H9 (cell line): ENCODE results near the gene ZNF528. TPM values are rescaled to one million over a fixed set of nuclear protein-coding genes. Genes with fewer than 3 reads are reported as not detected.

Experiments
- DNase-seq: peaks from one replicate; pipeline ENCODE4 v3.0.0-alpha.2; 2017
- H2AFZ ChIP-seq: one replicate; pipeline ENCODE4 v1.6.1; 2013; ENCODE audit warnings: mild to moderate bottlenecking, low read length, control low read depth, moderate library complexity
- H2AK5ac ChIP-seq: 2 replicates; pipeline ENCODE4 v1.6.1; 2013; ENCODE audit warnings: low read length, control low read depth, mixed read lengths; ENCODE audit not compliant: insufficient read length
- H2BK120ac ChIP-seq: one replicate; pipeline ENCODE4 v1.6.1; 2013; ENCODE audit warnings: low read depth, mild to moderate bottlenecking, low read length, control low read depth, inconsistent platforms; ENCODE audit not compliant: poor library complexity, severe bottlenecking
- H2BK12ac ChIP-seq: 2 replicates; pipeline ENCODE4 v1.6.1; 2013; ENCODE audit warnings: low read length, control low read depth, mixed read lengths, low read depth; ENCODE audit not compliant: insufficient read length
- H2BK15ac ChIP-seq: 2 replicates; pipeline ENCODE4 v1.6.1; 2013; ENCODE audit warnings: low read depth, low read length, control low read depth
- H2BK20ac ChIP-seq: one replicate; pipeline ENCODE4 v1.6.1; 2013; ENCODE audit warnings: low read depth, mild to moderate bottlenecking, low read length, control low read depth, inconsistent platforms; ENCODE audit not compliant: poor library complexity, severe bottlenecking
- H2BK5ac ChIP-seq: 2 replicates; pipeline ENCODE4 v1.6.1; 2013; ENCODE audit warnings: low read length, control low read depth, mixed read lengths; ENCODE audit not compliant: insufficient read length
- H3K14ac ChIP-seq: 2 replicates; pipeline ENCODE4 v1.6.1; 2013; ENCODE audit warnings: low read length, control low read depth; ENCODE audit not compliant: insufficient read depth
- H3K18ac ChIP-seq: 2 replicates; pipeline ENCODE4 v1.6.1; 2013; ENCODE audit warnings: low read depth, mild to moderate bottlenecking, mixed read lengths, low read length, control low read depth; ENCODE audit not compliant: insufficient read length
- H3K23ac ChIP-seq: 2 replicates; pipeline ENCODE4 v1.6.1; 2013; ENCODE audit warnings: low read length, control low read depth, mixed read lengths, low read depth; ENCODE audit not compliant: insufficient read length
- H3K23me2 ChIP-seq: 2 replicates; pipeline ENCODE4 v1.6.1; 2013; ENCODE audit warnings: low read depth, mild to moderate bottlenecking, mixed read lengths, low read length, control low read depth; ENCODE audit not compliant: insufficient read length, poor library complexity, severe bottlenecking
- H3K27ac ChIP-seq: 2 replicates; pipeline ENCODE4 v1.5.1; 2013; ENCODE audit warnings: low read length, control low read depth, mixed read lengths, low read depth; ENCODE audit not compliant: insufficient read length
- H3K27me3 ChIP-seq: 2 replicates; pipeline ENCODE4 v1.6.1; 2013; ENCODE audit warnings: low read length, control low read depth, inconsistent platforms; ENCODE audit not compliant: insufficient read depth
- H3K4ac ChIP-seq: 2 replicates; pipeline ENCODE4 v1.6.1; 2013; ENCODE audit warnings: low read depth, mild to moderate bottlenecking, control low read depth, inconsistent platforms, low read length, moderate library complexity
- H3K4me1 ChIP-seq: 2 replicates; pipeline ENCODE4 v1.6.1; 2013; ENCODE audit warnings: low read length, control low read depth, inconsistent platforms; ENCODE audit not compliant: insufficient read depth
- H3K4me2 ChIP-seq: 2 replicates; pipeline ENCODE4 v1.6.1; 2013; ENCODE audit warnings: low read length, control low read depth, mixed read lengths; ENCODE audit not compliant: insufficient read length, insufficient read depth
- H3K56ac ChIP-seq: 2 replicates; pipeline ENCODE4 v1.6.1; 2013; ENCODE audit warnings: low read depth, mild to moderate bottlenecking, mixed read lengths, low read length, control low read depth; ENCODE audit not compliant: insufficient read length
- H3K79me1 ChIP-seq: 2 replicates; pipeline ENCODE4 v1.6.1; 2013; ENCODE audit warnings: low read depth, mild to moderate bottlenecking, moderate library complexity, low read length, control low read depth, inconsistent platforms; ENCODE audit not compliant: insufficient read depth, poor library complexity, severe bottlenecking
- H3K79me2 ChIP-seq: 2 replicates; pipeline ENCODE4 v1.6.1; 2013; ENCODE audit warnings: low read length, control low read depth, inconsistent platforms; ENCODE audit not compliant: insufficient read depth
- H3K9ac ChIP-seq: 2 replicates; pipeline ENCODE4 v1.6.1; 2013; ENCODE audit warnings: low read length, control low read depth, mixed read lengths; ENCODE audit not compliant: insufficient read length; ENCODE audit errors: extremely low read depth
- H3K9me3 ChIP-seq: one replicate; pipeline ENCODE4 v1.6.1; 2013; ENCODE audit warnings: low read depth, low read length, inconsistent platforms; ENCODE audit not compliant: control insufficient read depth
- H3T11ph ChIP-seq: one replicate; pipeline ENCODE4 v1.6.1; 2013; ENCODE audit warnings: mild to moderate bottlenecking, low read length, control low read depth, inconsistent platforms
- H4K20me1 ChIP-seq: one replicate; pipeline ENCODE4 v1.6.1; 2013; ENCODE audit not compliant: control insufficient read depth, insufficient read length, insufficient read depth
- H4K5ac ChIP-seq: 2 replicates; pipeline ENCODE4 v1.6.1; 2013; ENCODE audit warnings: low read depth, mild to moderate bottlenecking, mixed read lengths, low read length, control low read depth; ENCODE audit not compliant: insufficient read length
- H4K8ac ChIP-seq: replicated peaks from 2 replicates; pipeline ENCODE4 v1.6.1; 2013; ENCODE audit warnings: low read length, control low read depth, mixed read lengths, low read depth; ENCODE audit not compliant: insufficient read length
- H4K91ac ChIP-seq: 2 replicates; pipeline ENCODE4 v1.6.1; 2013; ENCODE audit warnings: low read depth, mild to moderate bottlenecking, moderate library complexity, mixed read lengths, low read length, control low read depth; ENCODE audit not compliant: insufficient read length
- H3K27ac Mint-ChIP-seq, 3 experiments: 2 replicates in 2 of 3; 3 replicates in 1 of 3; pipeline ENCODE4 v1.8.0; 2020 to 2021; ENCODE audit warnings: mixed read lengths in 3 of 3, mild to moderate bottlenecking in 1 of 3, moderate library complexity in 1 of 3
- H3K27me3 Mint-ChIP-seq: 2 replicates; pipeline ENCODE4 v1.8.0; 2021; ENCODE audit warnings: low read depth, mild to moderate bottlenecking, moderate library complexity, mixed read lengths
- H3K36me3 Mint-ChIP-seq, 3 experiments: 2 replicates in 2 of 3; 3 replicates in 1 of 3; pipeline ENCODE4 v1.8.0; 2020 to 2021; ENCODE audit warnings: low read depth in 3 of 3, mixed read lengths in 3 of 3; ENCODE audit not compliant: insufficient read depth in 1 of 3
- H3K4me1 Mint-ChIP-seq, 2 experiments: 2 replicates each; pipeline ENCODE4 v1.8.0; 2020; ENCODE audit warnings: mixed read lengths in 2 of 2
- H3K4me3 Mint-ChIP-seq, 2 experiments: 2 replicates in 1 of 2; 3 replicates in 1 of 2; pipeline ENCODE4 v1.8.0; 2020 to 2021; ENCODE audit warnings: mild to moderate bottlenecking in 2 of 2, mixed read lengths in 2 of 2, moderate library complexity in 1 of 2
- H3K9me3 Mint-ChIP-seq, 2 experiments: 2 replicates in 1 of 2; 3 replicates in 1 of 2; pipeline ENCODE4 v1.8.0; 2020; ENCODE audit warnings: mild to moderate bottlenecking in 2 of 2, mixed read lengths in 2 of 2, moderate library complexity in 1 of 2
- WGBS: extraction: QIAGEN DNeasy Blood & Tissue Kit; methylation state at CpG from one replicate; pipeline ENCODE4 v1.1.7; 2013; ENCODE audit warnings: missing lambda C conversion rate, low lambda C conversion rate, mixed read lengths; ENCODE audit not compliant: insufficient read length; ENCODE audit errors: extremely low coverage; 5-methylcytosine and 5-hydroxymethylcytosine counted together
- total RNA-seq: library from RNA; stranded (reverse); gene quantifications from 2 replicates; pipeline ENCODE4 v1.2.1, GENCODE V29; 2021
- TF ChIP-seq, protein P1 (sequence below): fragments of 200-600 bp; sonication (generic); conservative IDR thresholded peaks from 3 replicates; pipeline ENCODE4 v1.8.0; 2021; ENCODE audit warnings: antibody characterized with exemption, mild to moderate bottlenecking

The ZNF528 gene
- total RNA-seq, 1 experiment from 2014 or later: 0.81 TPM

DNA sequence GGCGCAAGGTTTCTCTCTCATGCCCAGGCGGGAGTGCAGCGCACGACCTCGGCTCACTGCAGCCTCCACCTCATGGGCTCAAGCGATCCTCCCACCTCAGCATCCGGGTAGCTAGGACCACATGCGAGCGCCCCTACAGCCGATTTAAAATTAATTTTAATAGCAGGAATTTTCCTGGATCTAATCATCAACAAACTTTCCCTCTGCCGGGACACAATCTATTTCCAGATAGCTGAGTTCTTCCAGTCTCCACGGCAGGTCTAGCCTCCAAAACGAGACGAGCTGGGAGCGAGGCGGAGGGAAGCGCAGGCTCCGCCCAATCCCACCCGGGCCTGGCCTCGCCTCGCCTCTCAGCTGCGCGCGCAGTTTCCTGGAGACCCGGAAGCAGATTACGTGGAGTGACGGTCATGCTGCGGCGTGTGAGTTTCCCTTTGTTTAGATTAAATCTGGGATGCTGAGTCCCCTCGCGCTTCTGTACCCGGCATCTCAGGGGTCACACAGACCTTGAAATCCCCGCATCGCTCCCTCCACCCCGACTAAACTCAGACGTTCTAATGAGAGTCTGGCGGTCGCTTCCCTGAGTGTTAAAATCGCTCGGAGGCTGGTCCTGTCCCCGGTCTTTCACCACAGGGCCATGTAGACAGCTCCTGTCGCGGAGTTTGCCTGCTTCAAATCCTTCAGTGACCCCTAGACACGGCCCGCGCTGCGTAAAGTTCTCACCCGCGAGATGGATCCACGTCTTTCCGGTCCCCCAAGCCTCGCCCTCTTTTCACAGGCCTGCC, 27.9 kb upstream of the ZNF528 start, which contains the start of gene ZNF880:
Gene ZNF880, plus strand, starts transcription at position 365 of the 782 bp plus-strand sequence. Its CDS starts 43 bp downstream, at position 408.
- Histone ChIP-seq H3K9me3 (peaks cover 22% of the 10 kb centered on the region), H3T11ph (no peak within 1 kb of the TSS), H2BK12ac (no peak within 1 kb of the TSS), H2BK15ac (no peak within 1 kb of the TSS), H3K4me1 (peaks cover 2% of the 10 kb centered on the region; the same call in 1 of the 2 replicates), H3K23ac (no peak within 1 kb of the TSS), H3K4ac (peak within 1 kb of the TSS; percentile 15; the same call in 1 of the 2 replicates), H4K5ac (no peak within 1 kb of the TSS), H3K56ac (no peak within 1 kb of the TSS), H4K20me1 (no peaks in the 10 kb centered on the region), H2BK5ac (no peak within 1 kb of the TSS), H3K27ac (peak within 1 kb of the TSS; percentile 24), H2AFZ (peak within 1 kb of the TSS; percentile 9), H4K8ac (no peak within 1 kb of the TSS), H4K91ac (no peak within 1 kb of the TSS), H3K9ac (peak within 1 kb of the TSS; percentile 90), H3K79me1 (no peaks in the 10 kb centered on the region), H3K79me2 (peaks cover 2% of the 10 kb centered on the region; the same call in 1 of the 2 replicates), H3K14ac (peak within 1 kb of the TSS; percentile 98), H3K23me2 (peaks cover 8% of the 10 kb centered on the region), H3K4me2 (peak within 1 kb of the TSS; percentile 44), H3K27me3 (no peaks in the 10 kb centered on the region), H2BK120ac (peak within 1 kb of the TSS; percentile 95), H2AK5ac (no peak within 1 kb of the TSS), H3K18ac (peak within 1 kb of the TSS; percentile 96), H2BK20ac (no peak within 1 kb of the TSS)
- Mint-ChIP-seq H3K36me3 (peaks cover 40 to 56% (median 55%) of the 10 kb centered on the region in 3 experiments), H3K4me1 (no peaks in the 10 kb centered on the region), H3K27ac (no peak within 1 kb of the TSS), H3K9me3 (peaks cover 72 to 87% of the 10 kb centered on the region in 2 experiments), H3K4me3 (no peak within 1 kb of the TSS), H3K27me3 (no peaks in the 10 kb centered on the region; the same call in 1 of the 2 replicates)
- no CpG with 5 or more reads among the region's 52 CpGs for WGBS
- peak; percentile 87 for DNase-seq
- TF ChIP-seq, protein P1, sequence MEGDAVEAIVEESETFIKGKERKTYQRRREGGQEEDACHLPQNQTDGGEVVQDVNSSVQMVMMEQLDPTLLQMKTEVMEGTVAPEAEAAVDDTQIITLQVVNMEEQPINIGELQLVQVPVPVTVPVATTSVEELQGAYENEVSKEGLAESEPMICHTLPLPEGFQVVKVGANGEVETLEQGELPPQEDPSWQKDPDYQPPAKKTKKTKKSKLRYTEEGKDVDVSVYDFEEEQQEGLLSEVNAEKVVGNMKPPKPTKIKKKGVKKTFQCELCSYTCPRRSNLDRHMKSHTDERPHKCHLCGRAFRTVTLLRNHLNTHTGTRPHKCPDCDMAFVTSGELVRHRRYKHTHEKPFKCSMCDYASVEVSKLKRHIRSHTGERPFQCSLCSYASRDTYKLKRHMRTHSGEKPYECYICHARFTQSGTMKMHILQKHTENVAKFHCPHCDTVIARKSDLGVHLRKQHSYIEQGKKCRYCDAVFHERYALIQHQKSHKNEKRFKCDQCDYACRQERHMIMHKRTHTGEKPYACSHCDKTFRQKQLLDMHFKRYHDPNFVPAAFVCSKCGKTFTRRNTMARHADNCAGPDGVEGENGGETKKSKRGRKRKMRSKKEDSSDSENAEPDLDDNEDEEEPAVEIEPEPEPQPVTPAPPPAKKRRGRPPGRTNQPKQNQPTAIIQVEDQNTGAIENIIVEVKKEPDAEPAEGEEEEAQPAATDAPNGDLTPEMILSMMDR: no peak
